ENCODE data around the gene CGB3.

Gene CGB3

GRCh38 chr19:48985711-48986110, 38.4 kb downstream of the CGB3 start:
- no peak for DNase-seq

GRCh38 chr19:48982280-48982679, 41.9 kb downstream of the CGB3 start:
- DNase-seq, result no peak

GRCh38 chr19:48977061-48977460, 47.1 kb downstream of the CGB3 start:
- DNase-seq, result no peak

- DNase-seq, result no peak
These were observed 47.9 kb downstream of the CGB3 start for GRCh38 chr19:48975947-48976847.

Data from T-helper 9 cell (primary cell).